Measurements from ENCODE around the gene PRLR. TPM values are rescaled to one million over a fixed set of nuclear protein-coding genes. Genes with fewer than 3 reads are reported as not detected.

PRLR gene
- total RNA-seq, 1 experiment from 2014 or later, result 2.5 TPM

- no peak overlapping the region for H3K4ac ChIP-seq (ENCODE audit: low read depth, low read length)
- Mint-ChIP-seq H3K27me3 (ENCODE audit: low read depth) (no peaks in the 10 kb centered on the region), H3K4me3 (no peak overlapping the region), H3K36me3 (ENCODE audit: insufficient read depth in 1 of 3, low read depth in 3 of 3) (peaks cover 0 to 3% (median 0%) of the 10 kb centered on the region in 3 experiments; a peak in 2 of 7 replicates), H3K27ac (no peak overlapping the region), H3K9me3 (no peaks in the 10 kb centered on the region), H3K4me1 (peaks cover 23 to 28% of the 10 kb centered on the region in 2 experiments)
- H4K91ac ChIP-seq (ENCODE audit: insufficient read length, low read depth, low read length), result no peak overlapping the region
- H3K4me2 ChIP-seq (ENCODE audit: insufficient read depth, insufficient read length, low read length), result no peak overlapping the region
- no peak for DNase-seq
- WGBS (ENCODE audit: extremely low coverage, insufficient read length, low lambda C conversion rate), result no CpG with 5 or more reads among the region's 4 CpGs
- H3K23me2 ChIP-seq (ENCODE audit: insufficient read length, low read depth, low read length, poor library complexity, severe bottlenecking), result no peaks in the 10 kb centered on the region
- H3K79me1 ChIP-seq (ENCODE audit: insufficient read depth, low read depth, low read length, poor library complexity, severe bottlenecking), result no peaks in the 10 kb centered on the region
- no peak overlapping the region for H2BK12ac ChIP-seq (ENCODE audit: insufficient read length, low read depth, low read length)
- H4K5ac ChIP-seq (ENCODE audit: insufficient read length, low read depth, low read length), result no peak overlapping the region
- no peak overlapping the region for H3K14ac ChIP-seq (ENCODE audit: insufficient read depth, low read length)
- H2BK120ac ChIP-seq (ENCODE audit: low read depth, low read length, poor library complexity, severe bottlenecking), result no peak overlapping the region
- H3K4me1 ChIP-seq (ENCODE audit: insufficient read depth, low read length), result 0 out of 2 replicates have a peak, but pooled peaks cover 4% of the 10 kb centered on the region
- H4K20me1 ChIP-seq (ENCODE audit: control insufficient read depth, insufficient read depth, insufficient read length), result no peaks in the 10 kb centered on the region
- H4K8ac ChIP-seq (replicated peaks; ENCODE audit: insufficient read length, low read depth, low read length), result no peak overlapping the region
- no peak for TF ChIP-seq CTCF (conservative IDR thresholded peaks at IDR 0.05)
- no peak overlapping the region for H2BK15ac ChIP-seq (ENCODE audit: low read depth, low read length)
- no peak overlapping the region for H2BK20ac ChIP-seq (ENCODE audit: low read depth, low read length, poor library complexity, severe bottlenecking)
- no peak overlapping the region for H3K56ac ChIP-seq (ENCODE audit: insufficient read length, low read depth, low read length)
- no peaks in the 10 kb centered on the region for H3K27me3 ChIP-seq (ENCODE audit: insufficient read depth, low read length)
- no peaks in the 10 kb centered on the region for H3K9me3 ChIP-seq (ENCODE audit: control insufficient read depth, low read depth, low read length)
- no peak overlapping the region for H2BK5ac ChIP-seq (ENCODE audit: insufficient read length, low read length)
- no peak overlapping the region for H2AFZ ChIP-seq (ENCODE audit: low read length)
- H3K18ac ChIP-seq (ENCODE audit: insufficient read length, low read depth, low read length), result no peak overlapping the region
- H3K9ac ChIP-seq (ENCODE audit: extremely low read depth, insufficient read length, low read length), result no peak overlapping the region
- H3K79me2 ChIP-seq (ENCODE audit: insufficient read depth, low read length), result no peaks in the 10 kb centered on the region
- no peak overlapping the region for H2AK5ac ChIP-seq (ENCODE audit: insufficient read length, low read length)
- H3T11ph ChIP-seq (ENCODE audit: low read length), result no peak overlapping the region
- H3K27ac ChIP-seq (ENCODE audit: insufficient read length, low read depth, low read length), result no peak overlapping the region
- no peak overlapping the region for H3K23ac ChIP-seq (ENCODE audit: insufficient read length, low read depth, low read length)
These were observed 12.5 kb upstream of the PRLR start for GRCh38 chr5:35242702-35243258.
